GM12872 (cell line): ENCODE results near the gene CIDEB.

Experiments used
- CTCF ChIP-seq: IDR thresholded peaks from 3 replicates; pipeline ENCODE4 v1.5.1; 2011; ENCODE audit warnings: low read depth, mild to moderate bottlenecking, low read length, moderate library complexity; ENCODE audit not compliant: insufficient read depth

CIDEB gene

GRCh38 chr14:24337144-24337823 is 29.5 kb upstream of the CIDEB start:
- no peak for TF ChIP-seq CTCF

- no peak for TF ChIP-seq CTCF
Observed at GRCh38 chr14:24335461-24336171, 27.8 kb upstream of the CIDEB start.

- TF ChIP-seq CTCF, result no peak
Observed at GRCh38 chr14:24334431-24335291, 26.9 kb upstream of the CIDEB start, which contains the start of gene ADCY4. Gene ADCY4, minus strand, starts transcription at chr14:24335071. Its CDS starts 419 bp downstream, at chr14:24334652.

GRCh38 chr14:24332268-24332993 is 24.7 kb upstream of the CIDEB start:
- TF ChIP-seq CTCF, result peak; percentile 95

GRCh38 chr14:24331731-24332267 is 24.0 kb upstream of the CIDEB start:
- no peak for TF ChIP-seq CTCF

- TF ChIP-seq CTCF, result no peak
Observed at GRCh38 chr14:24330973-24331674, 23.3 kb upstream of the CIDEB start.
